Smooth muscle cell (in vitro differentiated cells): Measurements from ENCODE around the gene DHX58. TPM values are rescaled to one million over a fixed set of nuclear protein-coding genes. Genes with fewer than 3 reads are reported as not detected.

Experiments
- DNase-seq: peaks from one replicate; lab custom pipeline; 2025; ENCODE audit not compliant: unreplicated experiment; lab: John Stamatoyannopoulos, UW
- H2AFZ ChIP-seq: fragments of 200-600 bp; sonication (generic); 2 replicates; pipeline ENCODE4 v1.6.0; 2016; ENCODE audit warnings: antibody characterized with exemption, low read depth, mild to moderate bottlenecking
- H3F3A ChIP-seq: fragments of 200-600 bp; sonication (generic); 2 replicates; pipeline ENCODE4 v1.6.0; 2017; ENCODE audit warnings: antibody characterized with exemption, low read depth
- H3K27ac ChIP-seq: fragments of 200-600 bp; sonication (generic); 2 replicates; pipeline ENCODE4 v1.5.1; 2016; ENCODE audit warnings: low read depth, mild to moderate bottlenecking
- H3K27me3 ChIP-seq: fragments of 200-600 bp; sonication (generic); 2 replicates; pipeline ENCODE4 v1.6.1; 2016; ENCODE audit warnings: low read depth, mild to moderate bottlenecking
- H3K36me3 ChIP-seq: fragments of 200-600 bp; sonication (generic); 2 replicates; pipeline ENCODE4 v1.5.1; 2016; ENCODE audit warnings: low read depth
- H3K4me1 ChIP-seq: fragments of 200-600 bp; sonication (generic); 2 replicates; pipeline ENCODE4 v1.5.1; 2016; ENCODE audit warnings: low read depth
- H3K4me2 ChIP-seq: fragments of 200-600 bp; sonication (generic); 2 replicates; pipeline ENCODE4 v1.6.0; 2016; ENCODE audit warnings: mild to moderate bottlenecking
- H3K4me3 ChIP-seq: fragments of 200-600 bp; sonication (generic); 2 replicates; pipeline ENCODE4 v1.5.1; 2016; ENCODE audit warnings: mild to moderate bottlenecking
- H3K79me2 ChIP-seq: fragments of 200-600 bp; sonication (generic); 2 replicates; pipeline ENCODE4 v1.6.0; 2016; ENCODE audit warnings: low read depth, mild to moderate bottlenecking
- H3K9ac ChIP-seq: fragments of 200-600 bp; sonication (generic); 2 replicates; pipeline ENCODE4 v1.6.0; 2016; ENCODE audit warnings: low read depth
- H3K9me3 ChIP-seq: fragments of 200-600 bp; sonication (generic); replicated peaks from 2 replicates; pipeline ENCODE4 v1.5.1; 2016; ENCODE audit warnings: low read depth
- H4K20me1 ChIP-seq: fragments of 200-600 bp; sonication (generic); 2 replicates; pipeline ENCODE4 v1.6.0; 2016; ENCODE audit warnings: low read depth
- CTCF ChIP-seq: fragments of 200-600 bp; sonication (generic); IDR thresholded peaks from 2 replicates; pipeline ENCODE4 v1.5.1; 2017; ENCODE audit warnings: borderline replicate concordance, mild to moderate bottlenecking, antibody characterized with exemption; ENCODE audit not compliant: insufficient read depth, poor library complexity, severe bottlenecking
- WGBS: methylation state at CpG from one replicate; pipeline ENCODE4 v1.1.7; 2016; ENCODE audit warnings: low lambda C conversion rate; 5-methylcytosine and 5-hydroxymethylcytosine counted together
- polyA plus RNA-seq: library from polyadenylated mRNA; unstranded; fragments of >200 nt; fragmentation: Nextera tagmentation; extraction: Ambion mirVana; gene quantifications from 2 replicates; pipeline ENCODE4 v1.2.1, GENCODE V29; 2016
- total RNA-seq: library from RNA; depleted of rRNA; stranded (reverse); fragments of >200 nt; gene quantifications from 2 replicates; pipeline ENCODE4 v1.2.3, GENCODE V29; 2014

The DHX58 gene
- total and polyA plus RNA-seq, 2 experiments from 2014 or later: 1.0 TPM; not detected in 1

DNA sequence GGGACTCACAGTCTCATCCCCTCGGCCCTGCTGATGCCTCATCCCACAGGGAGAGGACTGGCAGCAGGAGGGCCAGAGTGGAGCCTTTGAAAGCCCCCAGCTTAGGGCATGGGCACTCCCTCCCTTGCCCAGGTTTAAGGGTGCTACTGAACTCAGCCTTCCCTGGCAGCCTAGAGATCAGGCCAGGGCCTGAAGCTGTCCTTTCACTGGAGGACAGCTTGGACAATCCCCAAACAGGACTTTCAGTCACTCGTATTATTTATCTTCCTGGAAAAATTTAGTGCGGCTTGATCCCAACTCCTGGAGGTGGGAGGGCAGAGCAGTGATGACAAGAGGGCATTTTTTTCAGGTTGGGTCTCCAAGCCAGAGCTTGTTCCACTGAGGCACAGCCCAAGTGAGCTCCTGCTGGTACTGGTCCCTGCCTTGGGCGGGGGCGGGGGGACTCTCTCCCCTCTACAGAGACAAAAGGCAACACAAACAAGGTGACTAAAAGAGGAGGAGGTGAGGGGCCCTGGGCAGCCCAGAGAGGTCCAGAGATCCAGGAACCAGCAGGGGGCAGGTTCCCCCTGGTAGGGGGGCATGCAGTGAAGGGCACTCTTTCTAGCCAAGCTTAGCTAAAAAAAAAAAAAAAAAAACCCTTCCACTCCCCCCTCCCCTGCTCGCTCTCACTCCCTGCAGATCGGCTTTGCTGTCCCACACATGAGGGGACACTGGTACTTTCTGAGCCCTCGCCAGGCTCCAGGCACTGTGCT is 16.0 kb downstream of the DHX58 start:
- H3K79me2 ChIP-seq: no peaks in the 10 kb centered on the region
- no peaks in the 10 kb centered on the region for H3K9me3 ChIP-seq
- no peak for TF ChIP-seq CTCF
- H3K36me3 ChIP-seq: no peaks in the 10 kb centered on the region
- no peak overlapping the region for H3K9ac ChIP-seq
- peaks cover 31% of the 10 kb centered on the region for H3K27me3 ChIP-seq
- H3F3A ChIP-seq: no peaks in the 10 kb centered on the region
- no peak overlapping the region for H3K4me2 ChIP-seq
- no peak overlapping the region for H3K27ac ChIP-seq
- WGBS: 81% methylated on average over 8 of the region's 8 CpGs
- no peaks in the 10 kb centered on the region for H4K20me1 ChIP-seq
- H2AFZ ChIP-seq: no peak overlapping the region
- no peak overlapping the region for H3K4me3 ChIP-seq
- DNase-seq: no peak
- peaks cover 5% of the 10 kb centered on the region for H3K4me1 ChIP-seq

DNA sequence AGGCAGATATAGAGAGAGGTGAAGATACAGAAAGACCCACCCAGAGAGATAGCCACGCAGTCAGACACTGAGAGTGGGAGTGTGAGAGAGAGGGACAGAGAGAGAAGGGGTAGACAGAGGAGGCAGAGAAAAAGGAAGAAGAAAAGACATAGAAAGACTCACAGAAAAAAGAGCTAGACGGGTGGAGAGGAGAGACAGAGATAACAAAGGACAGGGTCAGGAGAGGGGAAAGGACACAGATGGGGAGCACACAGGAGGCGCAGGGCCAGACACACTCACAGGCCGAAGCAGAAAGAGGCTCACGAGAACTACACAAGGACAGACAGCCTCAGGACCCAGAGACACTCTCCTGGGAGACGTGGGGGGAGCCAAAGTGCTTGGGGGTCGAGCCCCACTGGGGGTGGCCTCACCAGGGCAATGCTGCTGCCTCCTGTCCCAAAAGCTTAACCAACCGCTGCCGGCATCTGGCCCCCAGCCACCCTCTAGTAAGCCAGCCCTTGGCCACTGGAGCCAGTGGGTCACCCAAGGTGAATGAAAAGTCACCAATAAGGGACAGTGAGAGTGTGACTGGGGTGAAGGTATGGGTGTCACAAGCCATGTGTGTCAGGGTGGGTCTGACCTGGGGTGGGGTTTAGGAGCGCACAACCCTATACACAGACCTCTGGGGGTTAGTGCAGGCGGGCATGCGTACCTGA is 18.0 kb downstream of the DHX58 start:
- Histone ChIP-seq H3K27me3 (peaks cover 27% of the 10 kb centered on the region), H3K27ac (no peak overlapping the region), H3F3A (no peaks in the 10 kb centered on the region), H3K4me1 (peaks cover 5% of the 10 kb centered on the region), H3K79me2 (no peaks in the 10 kb centered on the region), H3K36me3 (no peaks in the 10 kb centered on the region), H3K4me3 (no peak overlapping the region), H4K20me1 (no peaks in the 10 kb centered on the region), H3K4me2 (no peak overlapping the region), H3K9ac (no peak overlapping the region), H2AFZ (no peak overlapping the region), H3K9me3 (no peaks in the 10 kb centered on the region)
- no peak for TF ChIP-seq CTCF
- WGBS: 87% methylated on average over 12 of the region's 12 CpGs
- DNase-seq: no peak

DNA sequence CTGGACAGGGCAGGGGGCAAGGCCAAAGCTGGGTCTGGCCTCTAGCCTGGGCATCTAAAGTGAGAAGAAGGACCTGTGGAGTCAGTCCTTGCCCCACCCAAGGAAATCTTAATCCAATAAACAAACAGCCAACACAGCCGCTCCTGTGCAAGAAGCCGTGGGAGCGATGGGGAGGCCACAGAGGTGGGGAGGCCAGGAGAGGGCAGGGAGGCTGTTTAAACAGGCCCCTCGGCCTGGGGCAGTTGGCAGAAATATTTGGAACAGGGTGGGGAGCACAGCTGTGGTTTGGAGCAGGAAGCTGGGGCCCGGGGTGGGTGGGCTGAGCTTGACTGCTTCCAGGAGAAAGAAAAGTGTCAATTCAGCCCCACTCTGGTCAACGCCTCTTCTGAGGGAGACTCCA is 19.6 kb downstream of the DHX58 start:
- DNase-seq: no peak
- H3K9ac ChIP-seq: no peak overlapping the region
- H3K4me3 ChIP-seq: no peak overlapping the region
- no peaks in the 10 kb centered on the region for H3K79me2 ChIP-seq
- TF ChIP-seq CTCF: no peak
- no peak overlapping the region for H3K4me2 ChIP-seq
- no peaks in the 10 kb centered on the region for H3F3A ChIP-seq
- H3K27ac ChIP-seq: no peak overlapping the region
- H2AFZ ChIP-seq: no peak overlapping the region
- H3K4me1 ChIP-seq: peaks cover 2% of the 10 kb centered on the region
- peaks cover 17% of the 10 kb centered on the region for H3K27me3 ChIP-seq
- 84% methylated on average over 5 of the region's 6 CpGs for WGBS
- H4K20me1 ChIP-seq: no peaks in the 10 kb centered on the region
- H3K9me3 ChIP-seq: no peaks in the 10 kb centered on the region
- no peaks in the 10 kb centered on the region for H3K36me3 ChIP-seq
